ENCODE results near the gene ASTN2.

DNA sequence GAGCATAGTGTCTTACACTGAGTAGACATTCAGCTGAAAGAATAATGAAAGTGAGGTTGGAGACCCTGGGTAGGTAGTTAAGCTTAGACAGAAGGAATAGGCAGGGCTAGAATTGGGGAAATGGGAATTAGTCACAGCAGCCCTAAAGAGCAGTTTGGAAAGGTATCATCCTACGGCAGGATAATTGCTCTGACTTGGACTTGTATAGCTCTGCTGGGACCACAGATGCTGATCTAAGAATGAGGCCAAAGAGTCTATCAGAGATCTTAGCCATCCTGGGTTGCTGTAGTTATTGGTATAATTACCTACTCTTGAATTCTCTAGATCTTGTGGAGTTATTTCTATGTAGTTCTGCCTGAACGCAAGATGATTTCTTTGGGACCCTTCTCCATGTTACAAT lies 288.0 kb downstream of the ASTN2 start:
- TF ChIP-seq, protein P1, sequence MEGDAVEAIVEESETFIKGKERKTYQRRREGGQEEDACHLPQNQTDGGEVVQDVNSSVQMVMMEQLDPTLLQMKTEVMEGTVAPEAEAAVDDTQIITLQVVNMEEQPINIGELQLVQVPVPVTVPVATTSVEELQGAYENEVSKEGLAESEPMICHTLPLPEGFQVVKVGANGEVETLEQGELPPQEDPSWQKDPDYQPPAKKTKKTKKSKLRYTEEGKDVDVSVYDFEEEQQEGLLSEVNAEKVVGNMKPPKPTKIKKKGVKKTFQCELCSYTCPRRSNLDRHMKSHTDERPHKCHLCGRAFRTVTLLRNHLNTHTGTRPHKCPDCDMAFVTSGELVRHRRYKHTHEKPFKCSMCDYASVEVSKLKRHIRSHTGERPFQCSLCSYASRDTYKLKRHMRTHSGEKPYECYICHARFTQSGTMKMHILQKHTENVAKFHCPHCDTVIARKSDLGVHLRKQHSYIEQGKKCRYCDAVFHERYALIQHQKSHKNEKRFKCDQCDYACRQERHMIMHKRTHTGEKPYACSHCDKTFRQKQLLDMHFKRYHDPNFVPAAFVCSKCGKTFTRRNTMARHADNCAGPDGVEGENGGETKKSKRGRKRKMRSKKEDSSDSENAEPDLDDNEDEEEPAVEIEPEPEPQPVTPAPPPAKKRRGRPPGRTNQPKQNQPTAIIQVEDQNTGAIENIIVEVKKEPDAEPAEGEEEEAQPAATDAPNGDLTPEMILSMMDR (IDR thresholded peaks at IDR 0.05), result no peak
- TF ChIP-seq PHF8 (IDR thresholded peaks at IDR 0.05; ENCODE audit: borderline replicate concordance, low read depth) (no peak), HOXB13 (CRISPR knock-in tag; IDR thresholded peaks at IDR 0.05; ENCODE audit: low read depth) (no peak), JUNB (IDR thresholded peaks at IDR 0.05) (no peak), KDM1A (IDR thresholded peaks at IDR 0.05; ENCODE audit: low read depth) (no peak), POLR2A (IDR thresholded peaks at IDR 0.05; ENCODE audit: low read length) (no peak)
- TF ChIP-seq, protein P2, sequence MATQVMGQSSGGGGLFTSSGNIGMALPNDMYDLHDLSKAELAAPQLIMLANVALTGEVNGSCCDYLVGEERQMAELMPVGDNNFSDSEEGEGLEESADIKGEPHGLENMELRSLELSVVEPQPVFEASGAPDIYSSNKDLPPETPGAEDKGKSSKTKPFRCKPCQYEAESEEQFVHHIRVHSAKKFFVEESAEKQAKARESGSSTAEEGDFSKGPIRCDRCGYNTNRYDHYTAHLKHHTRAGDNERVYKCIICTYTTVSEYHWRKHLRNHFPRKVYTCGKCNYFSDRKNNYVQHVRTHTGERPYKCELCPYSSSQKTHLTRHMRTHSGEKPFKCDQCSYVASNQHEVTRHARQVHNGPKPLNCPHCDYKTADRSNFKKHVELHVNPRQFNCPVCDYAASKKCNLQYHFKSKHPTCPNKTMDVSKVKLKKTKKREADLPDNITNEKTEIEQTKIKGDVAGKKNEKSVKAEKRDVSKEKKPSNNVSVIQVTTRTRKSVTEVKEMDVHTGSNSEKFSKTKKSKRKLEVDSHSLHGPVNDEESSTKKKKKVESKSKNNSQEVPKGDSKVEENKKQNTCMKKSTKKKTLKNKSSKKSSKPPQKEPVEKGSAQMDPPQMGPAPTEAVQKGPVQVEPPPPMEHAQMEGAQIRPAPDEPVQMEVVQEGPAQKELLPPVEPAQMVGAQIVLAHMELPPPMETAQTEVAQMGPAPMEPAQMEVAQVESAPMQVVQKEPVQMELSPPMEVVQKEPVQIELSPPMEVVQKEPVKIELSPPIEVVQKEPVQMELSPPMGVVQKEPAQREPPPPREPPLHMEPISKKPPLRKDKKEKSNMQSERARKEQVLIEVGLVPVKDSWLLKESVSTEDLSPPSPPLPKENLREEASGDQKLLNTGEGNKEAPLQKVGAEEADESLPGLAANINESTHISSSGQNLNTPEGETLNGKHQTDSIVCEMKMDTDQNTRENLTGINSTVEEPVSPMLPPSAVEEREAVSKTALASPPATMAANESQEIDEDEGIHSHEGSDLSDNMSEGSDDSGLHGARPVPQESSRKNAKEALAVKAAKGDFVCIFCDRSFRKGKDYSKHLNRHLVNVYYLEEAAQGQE (IDR thresholded peaks at IDR 0.05), result no peak
